GM18867 (cell line): ENCODE data around the gene SMARCC1.

Experiments
- ATAC-seq: cut with Tn5 transposase; IDR thresholded peaks from one replicate; pipeline ENCODE4 v1.9.1; 2021; ENCODE audit warnings: mild to moderate bottlenecking, moderate library complexity; ENCODE audit not compliant: unreplicated experiment

Gene SMARCC1

DNA sequence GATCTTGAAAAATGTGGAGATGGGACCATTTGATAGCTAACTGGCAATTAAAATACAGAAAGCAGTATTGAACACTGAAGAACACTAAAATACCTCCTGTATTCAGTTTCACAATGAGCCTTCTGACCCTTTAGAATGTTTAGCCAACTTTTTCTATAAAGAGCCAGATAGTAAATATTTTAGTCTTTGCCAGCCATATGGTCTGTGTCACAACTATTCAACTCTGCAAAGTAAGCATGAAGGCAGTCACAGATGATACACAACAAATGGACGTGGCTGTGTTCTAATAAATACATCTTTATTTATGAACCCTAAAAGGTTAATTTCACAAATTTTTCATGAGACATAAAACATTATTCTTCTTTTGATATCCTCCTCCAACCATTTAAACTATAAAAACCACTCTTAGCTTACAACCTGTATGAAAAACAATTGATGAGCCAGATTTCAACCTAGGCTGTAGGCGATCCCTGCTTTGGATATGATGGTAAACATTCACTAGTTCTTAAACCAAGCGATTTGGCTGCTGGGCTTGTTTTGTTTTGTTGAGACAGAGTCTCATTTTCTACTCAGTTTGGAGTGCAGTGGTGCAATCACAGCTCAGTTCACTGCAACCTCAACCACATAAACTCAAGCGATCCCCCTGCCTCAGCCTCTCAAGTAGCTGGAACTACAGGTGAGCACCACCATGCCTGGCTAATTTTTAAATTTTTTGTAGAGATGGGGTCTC lies 189.5 kb downstream of the SMARCC1 start:
- no peak for ATAC-seq

DNA sequence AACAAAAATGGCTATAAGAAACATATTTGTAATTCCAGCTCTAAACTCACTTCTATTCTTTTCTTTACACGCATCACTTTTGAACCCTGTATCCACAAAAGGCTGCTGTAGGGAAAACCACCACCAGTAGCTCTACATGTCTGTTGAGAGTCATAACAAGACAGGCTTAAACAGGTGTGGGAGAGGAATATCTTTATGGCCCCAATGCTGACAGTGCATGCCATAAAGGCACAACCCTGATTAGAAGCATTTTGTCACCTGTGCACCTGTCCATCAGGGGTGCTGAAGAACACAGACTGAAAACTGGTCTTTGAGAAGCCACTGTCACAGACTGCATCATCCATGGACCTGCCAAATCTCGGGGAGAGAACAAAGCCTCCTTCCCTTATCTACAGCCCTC lies 191.5 kb downstream of the SMARCC1 start:
- ATAC-seq = no peak

DNA sequence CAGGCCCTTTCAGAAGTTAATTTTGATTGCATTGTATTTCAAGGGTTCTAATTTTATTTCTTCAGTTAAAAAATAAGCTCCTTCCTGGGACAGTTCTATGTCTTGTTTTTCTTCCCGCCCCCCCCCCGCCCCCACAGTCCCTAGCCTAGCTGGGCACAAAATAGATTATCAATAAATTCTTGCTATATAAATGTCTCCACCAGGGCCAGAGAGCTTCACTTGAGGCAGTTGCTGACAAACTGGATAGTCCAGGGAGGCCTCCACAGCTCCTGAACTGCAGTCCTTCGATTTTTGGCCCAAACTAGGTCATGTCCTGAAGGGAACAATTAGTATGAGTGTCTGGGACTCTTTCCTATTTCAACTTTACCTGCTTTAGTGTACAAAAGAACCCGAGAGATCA lies 193.1 kb downstream of the SMARCC1 start:
- no peak for ATAC-seq

DNA sequence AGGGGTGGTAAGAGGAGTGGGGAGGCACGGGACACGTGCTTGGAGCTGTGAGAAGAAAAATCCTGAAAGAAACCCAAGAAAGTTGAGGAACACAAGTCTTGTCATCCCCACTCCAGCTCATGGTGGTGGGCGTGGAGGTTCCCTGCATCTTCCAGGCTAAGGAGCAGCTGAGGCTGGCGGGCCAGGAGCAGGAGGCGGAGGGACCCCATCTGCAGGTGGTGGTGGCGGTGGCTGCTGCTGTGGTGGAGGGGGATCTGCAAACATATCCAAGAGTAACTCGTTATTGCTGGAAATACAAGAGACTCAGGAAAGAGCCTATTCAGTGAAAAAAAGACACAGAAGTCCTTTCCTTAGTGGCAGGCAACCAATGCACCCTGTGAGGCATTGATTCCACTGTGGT lies 193.6 kb downstream of the SMARCC1 start:
- ATAC-seq = no peak

DNA sequence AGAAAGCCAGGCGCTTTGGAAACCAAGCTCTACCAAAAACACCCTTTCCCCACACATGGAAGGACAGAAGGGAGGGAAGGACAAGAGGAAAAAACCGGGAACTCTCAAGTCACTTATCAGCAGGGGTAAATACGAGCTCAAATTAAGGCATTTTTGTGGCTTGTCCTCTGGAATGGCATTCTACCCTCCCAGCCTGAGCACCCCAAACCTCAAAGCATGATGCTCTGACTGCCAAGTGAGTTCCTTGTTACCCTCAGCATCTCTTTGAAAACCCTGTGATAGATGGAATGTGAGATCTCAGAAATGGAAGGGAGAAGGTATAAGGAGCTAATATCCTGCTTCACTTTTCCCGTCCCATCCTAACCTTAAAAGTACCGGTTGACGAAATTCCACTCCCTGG lies 194.9 kb downstream of the SMARCC1 start:
- no peak for ATAC-seq

DNA sequence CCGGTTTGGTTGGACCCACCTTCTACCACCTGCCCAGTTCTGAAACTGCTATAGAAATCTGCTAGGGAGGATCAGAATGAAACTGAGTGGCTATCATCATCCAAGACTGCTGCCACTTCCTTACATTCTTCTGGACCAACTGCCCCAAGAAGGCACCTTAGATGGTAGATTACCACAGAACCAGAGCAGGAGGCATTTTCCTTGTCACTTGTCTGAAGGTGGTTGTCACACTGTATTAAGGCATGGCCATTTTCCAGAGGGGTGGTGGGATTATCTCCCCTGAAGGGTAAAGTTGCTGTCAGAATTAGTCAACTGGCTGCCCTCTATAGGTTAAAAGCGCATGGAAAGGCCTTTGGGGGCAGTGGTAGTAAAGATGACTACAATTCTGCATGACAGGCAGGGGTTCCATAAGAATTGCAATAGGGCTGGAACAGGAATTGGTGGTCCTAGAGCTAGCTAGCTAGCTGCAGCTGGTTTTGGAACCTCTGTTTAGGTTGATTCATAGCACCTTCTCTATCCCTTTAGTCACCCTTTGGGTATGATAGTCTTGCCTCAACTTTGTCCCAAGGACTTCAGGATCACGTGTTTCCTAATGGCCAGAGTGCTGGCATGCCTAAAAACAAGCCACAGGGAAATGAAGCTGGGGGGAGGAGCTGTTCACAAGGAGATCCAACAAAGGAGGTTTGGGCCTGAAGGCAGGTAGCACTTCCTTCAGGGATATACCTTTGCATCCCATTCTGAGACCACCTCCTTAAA lies 198.2 kb downstream of the SMARCC1 start:
- no peak for ATAC-seq

DNA sequence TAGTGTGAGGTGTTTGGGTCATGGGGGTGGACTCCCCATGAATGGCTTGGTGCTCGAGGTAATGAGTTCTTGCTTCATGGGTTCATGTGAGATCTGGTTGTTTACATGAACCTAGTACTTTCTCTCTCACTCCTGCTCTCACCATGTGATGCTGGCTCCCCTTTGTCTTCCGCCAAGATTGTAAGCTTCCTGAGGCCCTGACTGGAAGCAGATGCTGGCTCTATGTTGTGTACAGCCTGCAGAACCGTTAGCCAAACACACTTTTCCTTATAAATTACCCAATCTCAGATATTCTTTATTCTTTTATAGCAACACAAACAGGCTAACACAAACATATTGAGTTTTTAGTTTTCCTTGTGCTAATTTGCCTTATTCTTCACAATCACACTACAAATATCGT lies 199.9 kb downstream of the SMARCC1 start:
- ATAC-seq = no peak

DNA sequence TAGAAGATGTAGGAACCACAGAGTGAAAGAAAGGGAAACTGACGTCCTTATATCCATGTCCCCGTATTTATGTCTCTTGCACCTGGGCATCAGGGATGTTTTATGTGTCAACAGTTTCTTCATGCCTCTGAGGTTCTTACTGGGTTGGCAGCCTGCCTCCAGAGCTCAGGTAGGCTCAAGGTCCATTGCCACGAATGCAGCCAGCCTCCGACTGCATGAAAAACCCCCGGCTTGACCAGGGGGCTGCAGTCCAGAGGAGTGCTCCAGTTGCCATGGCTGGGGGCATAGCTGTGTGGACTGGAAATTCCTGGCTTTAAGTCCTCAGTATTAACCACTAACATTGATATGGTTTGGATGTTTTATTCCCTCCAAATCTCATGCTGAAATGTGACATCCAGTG lies 200.3 kb downstream of the SMARCC1 start:
- ATAC-seq = no peak

DNA sequence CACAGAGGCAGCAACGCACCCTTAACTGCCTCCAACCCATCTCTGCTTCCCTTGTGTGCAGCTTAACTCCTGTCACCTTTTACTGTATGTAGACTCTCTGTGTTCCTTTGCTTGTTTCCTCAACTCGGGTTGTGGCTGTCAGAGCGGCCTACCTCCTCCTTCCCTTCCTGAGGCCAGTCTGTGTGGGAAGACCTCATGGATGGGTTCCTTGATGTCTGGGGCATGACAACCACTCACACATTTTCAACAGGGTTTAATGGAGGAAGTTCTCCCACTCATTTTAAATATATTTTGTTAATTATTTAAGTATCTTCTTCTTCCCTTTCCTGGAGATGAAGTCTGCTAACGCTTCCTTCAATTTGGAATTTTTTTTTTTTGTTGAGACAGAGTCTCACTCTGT lies 201.2 kb downstream of the SMARCC1 start:
- ATAC-seq = no peak

DNA sequence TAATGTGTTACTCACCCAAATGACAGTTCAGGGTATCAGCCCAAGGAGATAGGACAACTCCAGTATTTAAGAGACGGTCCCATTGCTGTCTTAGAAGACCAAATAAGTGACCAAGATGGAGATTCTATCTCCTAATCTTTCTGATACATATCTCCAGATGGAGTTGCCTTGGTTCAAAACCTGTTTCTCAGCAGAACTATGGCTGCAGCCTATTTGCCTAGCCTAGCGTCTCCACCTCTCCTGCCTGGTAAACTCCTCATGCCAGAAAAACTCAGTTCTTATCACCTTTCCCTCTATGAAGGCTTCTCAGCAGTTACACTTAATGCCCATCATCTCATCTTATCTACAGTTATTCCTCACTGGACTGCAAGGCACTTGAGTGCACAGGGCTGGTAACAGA lies 201.8 kb downstream of the SMARCC1 start:
- no peak for ATAC-seq

DNA sequence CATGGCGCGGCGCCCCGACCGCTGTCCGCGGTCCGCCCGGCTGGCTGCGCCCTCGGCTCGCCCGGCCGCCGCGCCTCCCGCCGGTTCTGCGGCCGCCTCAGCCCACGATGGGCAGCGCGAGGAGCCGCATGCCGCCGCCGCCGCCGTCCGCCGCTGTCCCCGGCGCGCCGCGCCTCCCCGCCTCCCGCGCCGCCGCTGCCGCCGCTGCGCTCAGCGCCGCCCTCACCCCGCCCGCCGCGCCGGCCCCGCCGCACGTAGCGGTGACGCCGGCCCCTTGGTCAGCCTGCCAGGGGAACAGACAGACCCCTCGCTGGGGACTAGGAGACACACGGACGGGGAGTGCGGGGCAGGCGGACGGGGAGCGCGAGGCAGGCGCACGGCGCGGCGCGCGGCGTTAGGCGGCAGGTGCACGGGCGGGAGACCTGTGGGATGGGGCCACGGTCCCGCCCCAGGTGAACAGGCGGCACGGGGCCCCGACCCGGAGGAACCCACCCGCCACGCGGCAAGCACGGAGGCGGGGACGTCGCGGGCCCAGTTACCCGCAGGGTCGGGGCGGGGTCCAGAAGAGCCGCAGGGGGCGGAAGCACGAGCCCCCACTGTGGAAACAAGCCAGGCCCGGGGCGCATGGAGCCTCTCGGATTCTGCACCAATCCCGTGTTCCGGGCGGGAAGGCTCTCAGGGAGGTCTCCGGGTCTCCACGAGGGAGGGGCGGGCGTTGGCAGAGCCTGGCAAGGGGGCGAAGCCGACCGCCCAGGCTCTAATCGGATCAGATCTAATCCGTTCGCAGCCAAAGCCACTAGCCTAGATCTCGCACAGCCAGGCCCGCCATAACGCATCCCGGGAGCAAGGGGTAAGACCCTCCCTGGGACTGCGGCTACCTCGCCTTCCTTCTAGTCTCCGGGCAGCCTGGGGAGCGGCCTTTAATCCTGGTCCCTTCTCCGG lies 202.7 kb downstream of the SMARCC1 start, which contains the start of gene CSPG5:
TSS of gene CSPG5 (minus strand) at position 175 of the 942 bp plus-strand sequence. CDS start at position 3, 172 bp downstream.
- peak; percentile 39 for ATAC-seq

DNA sequence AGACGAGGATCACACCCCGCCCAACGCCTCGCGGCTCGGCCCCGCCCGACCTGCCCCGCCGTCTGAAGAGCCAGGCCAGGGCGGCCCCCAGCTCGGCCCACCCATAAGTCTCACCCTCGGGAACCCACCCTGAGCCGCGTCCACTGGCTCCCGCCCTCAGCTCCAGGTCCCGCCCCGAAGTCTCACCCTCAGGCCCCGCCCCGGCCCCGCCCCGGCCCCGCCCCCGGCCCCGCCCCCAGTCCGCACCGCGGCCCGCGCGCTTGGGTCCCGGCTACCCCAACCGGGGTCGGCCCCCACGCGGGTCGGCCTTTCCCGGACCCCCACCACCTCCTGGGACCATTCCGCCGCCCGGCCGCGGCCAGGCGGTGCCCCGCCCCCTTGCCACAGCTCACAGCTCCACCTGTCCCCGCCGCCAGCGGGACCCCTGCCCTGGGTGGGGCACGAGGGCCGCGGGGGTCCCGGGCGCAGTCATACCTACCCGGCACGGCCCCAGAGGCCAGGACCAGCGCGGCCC lies 203.5 kb downstream of the SMARCC1 start:
- ATAC-seq = peak; percentile 28

DNA sequence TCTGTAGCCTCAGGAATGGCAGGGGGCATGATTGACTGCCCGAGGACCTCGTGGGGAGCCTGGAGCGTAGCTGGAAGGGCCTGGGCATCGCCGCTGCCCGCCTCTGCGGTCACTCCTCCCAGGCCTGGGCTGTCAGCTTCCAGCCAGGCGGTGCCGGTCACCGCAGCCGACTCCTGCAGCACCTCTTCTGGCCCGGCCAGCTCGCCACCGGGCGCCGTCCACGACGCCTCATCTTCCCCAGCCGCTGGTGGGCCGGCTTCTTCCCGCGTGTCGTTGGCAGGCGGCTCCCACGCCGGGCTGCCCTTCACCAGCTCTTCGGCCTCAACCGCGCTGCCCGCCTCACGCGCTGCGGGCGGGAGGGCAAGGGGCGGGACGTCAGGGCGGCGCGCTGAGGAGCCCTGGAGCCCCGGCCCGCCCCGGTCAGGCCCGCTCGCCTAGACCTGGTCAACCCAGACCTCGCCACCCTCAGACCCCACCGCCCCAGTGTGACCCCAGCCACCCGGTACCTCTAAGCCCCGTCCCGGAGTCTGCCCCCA lies 204.0 kb downstream of the SMARCC1 start:
- no peak for ATAC-seq

DNA sequence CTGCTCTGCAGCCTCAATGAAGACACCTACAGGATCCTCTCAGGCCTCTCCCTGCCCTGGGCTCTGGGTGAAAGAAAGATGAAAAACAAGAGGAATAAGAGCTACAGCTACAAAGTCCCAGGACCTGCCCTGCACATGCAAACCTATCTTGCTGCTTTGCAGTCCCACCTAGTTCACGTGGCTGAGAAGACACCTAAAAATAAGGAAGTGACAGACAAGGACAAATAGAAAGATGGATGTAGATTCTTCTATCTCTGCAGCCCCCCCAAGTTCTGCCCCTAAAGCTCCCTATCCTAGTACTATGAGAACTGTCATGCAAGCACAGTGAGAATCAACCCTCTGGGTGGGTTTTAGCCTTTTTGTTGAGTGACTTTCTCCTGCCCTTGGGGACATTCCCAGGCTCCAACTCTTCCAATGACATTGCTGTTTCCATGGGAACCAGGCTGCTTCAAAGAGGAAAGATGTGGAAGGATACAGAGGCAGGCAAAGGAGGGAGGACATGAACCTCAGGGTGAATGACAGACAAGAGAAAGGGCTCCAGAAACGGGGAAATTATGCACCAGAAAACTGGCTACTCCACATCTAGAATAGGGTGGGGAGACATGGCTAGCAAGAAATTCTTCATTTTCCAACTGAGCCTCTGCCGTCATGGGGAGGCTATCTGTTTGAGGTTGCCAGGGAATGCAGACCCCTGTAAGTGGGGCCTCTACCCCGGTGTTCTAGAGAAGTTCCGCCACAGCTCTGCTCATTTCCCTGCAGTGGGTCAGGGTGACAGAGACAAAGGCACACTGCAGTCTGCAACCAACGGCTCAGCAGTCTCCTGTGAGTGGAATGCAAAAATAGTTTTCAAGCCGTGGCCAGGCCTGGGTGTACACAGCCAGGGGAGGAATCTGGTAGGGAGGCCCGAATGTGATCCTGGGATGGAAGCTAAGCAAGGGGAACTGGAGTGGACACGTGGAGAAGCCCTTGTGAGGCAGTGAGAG lies 208.2 kb downstream of the SMARCC1 start:
- no peak for ATAC-seq

DNA sequence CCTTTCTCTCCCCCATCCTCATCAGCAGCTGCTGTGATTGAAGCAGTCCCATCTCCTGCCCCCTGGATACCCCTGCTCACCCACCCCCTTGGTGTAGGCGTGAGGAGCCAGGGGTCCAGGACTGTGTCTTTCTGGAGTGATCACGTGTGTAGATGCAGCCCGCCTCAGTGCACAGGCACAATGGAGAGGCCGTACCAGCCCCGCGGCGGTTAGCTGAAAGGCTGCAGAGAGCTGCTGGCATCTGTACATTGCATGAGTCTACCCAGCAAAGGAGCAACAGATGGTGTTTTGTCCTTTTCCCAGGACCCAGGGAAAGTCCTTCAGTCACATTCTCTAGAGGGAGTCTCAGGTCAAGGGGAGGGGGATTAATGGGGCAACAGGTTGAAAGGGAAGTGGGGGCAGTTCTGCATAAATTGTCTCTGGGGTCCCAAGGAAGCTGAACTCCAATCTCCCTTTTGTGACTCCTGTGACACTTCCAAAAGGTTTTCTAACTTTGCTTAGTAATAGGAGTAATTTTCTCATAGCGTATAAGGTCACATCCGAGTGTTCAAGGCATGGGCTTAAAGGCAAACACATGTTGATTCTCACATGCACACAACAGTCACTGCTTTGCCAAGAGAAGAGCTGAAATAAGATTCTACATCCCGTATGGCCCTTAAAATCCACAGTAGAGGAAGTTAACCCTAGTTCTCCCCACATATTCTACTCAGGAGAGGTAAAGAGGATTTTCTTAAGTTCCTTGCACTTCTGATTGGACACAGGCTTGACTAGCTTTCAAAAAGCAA lies 210.1 kb downstream of the SMARCC1 start:
- no peak for ATAC-seq

DNA sequence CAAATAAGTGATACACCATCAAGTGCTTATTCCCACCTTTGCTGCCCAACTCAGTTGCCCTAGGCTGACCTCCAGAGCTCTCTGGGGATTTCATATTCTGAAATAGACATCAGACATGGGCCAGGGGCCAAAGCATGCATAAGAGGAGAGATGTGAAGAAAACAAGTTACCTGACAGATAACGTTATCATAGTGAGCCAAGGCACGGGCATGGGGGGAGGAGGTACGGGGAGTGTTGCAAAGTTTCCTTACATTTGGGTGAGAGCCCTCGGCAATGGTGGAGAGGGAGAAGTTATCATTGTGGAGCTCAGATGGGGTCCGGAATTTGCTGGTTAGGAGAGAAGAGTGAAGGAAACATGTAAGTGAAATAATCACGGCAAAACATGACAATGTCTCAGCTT lies 212.8 kb downstream of the SMARCC1 start:
- no peak for ATAC-seq

DNA sequence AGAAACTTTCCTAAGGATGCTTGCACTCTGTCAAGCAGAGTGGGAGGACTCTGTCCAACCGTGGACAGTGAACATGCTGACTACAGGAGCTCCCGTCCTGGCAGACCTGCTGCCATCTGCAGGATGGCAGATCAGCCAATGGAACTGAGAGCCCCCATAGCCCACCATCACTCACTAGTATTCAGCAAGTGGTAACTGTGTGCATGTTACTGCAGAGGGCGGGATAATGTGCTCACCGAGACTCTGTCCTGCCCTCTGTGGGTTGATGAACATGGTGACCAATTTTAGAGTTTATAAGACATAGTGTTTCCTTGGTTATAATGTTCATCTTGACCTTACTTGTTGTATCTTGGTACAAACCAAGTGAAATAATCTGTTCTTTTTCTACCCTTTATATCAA lies 214.5 kb downstream of the SMARCC1 start:
- ATAC-seq = no peak

DNA sequence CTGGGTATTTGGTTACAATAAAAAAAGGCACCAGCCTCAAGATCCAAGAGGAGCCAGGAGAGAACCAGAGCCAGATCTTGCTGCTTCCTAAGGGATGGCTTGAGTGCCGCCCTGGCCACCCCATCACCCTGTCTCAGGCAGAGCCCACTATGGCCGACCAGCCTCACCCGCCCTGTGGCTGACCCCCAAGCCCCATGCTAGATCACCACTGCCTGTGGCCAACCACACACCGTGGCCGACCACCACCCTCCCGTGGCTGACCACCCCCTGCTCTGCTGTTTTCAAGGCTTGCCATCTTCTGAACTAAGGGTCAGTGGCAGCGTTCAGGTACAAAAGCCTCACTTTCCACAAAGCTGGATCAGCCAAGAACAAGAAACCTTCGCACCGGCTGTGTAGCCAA lies 215.0 kb downstream of the SMARCC1 start:
- no peak for ATAC-seq
